ENCODE measurements around the gene GRK6.

The GRK6 gene

DNA sequence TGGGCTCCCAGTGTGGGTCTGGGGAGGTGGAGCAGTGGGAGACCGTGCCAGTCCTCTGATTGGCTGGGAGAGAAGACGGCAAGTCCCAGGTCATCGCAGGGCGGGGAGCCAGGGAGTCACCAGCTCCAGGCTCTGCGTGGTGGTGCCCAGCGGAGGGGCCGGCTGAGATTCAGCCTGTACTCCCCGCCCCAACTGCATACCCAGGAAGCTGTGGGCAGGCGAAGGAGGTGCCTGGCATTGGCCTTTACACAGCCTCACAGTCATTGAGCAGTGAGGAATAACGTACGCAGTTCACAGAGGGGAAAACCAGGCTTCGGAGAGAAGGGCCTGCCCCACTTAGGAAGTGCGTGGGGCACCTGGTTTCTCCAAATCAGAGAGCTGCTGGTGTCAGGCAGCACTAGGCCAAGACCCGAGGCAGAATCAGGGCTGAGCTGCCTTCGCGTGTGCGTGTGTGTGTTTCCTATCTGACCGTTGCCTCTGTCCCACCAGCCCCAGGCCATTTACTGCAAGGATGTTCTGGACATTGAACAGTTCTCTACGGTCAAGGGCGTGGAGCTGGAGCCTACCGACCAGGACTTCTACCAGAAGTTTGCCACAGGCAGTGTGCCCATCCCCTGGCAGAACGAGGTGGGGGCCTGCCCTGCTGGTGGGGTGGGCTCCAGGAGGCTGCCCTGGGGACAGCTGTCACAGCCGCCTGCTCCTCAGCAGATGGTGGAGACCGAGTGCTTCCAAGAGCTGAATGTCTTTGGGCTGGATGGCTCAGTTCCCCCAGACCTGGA is 13.9 kb downstream of the GRK6 start:
- no peak for DNase-seq

GRCh38 chr5:177440990-177441780 is 14.7 kb downstream of the GRK6 start:
- DNase-seq: no peak

DNA sequence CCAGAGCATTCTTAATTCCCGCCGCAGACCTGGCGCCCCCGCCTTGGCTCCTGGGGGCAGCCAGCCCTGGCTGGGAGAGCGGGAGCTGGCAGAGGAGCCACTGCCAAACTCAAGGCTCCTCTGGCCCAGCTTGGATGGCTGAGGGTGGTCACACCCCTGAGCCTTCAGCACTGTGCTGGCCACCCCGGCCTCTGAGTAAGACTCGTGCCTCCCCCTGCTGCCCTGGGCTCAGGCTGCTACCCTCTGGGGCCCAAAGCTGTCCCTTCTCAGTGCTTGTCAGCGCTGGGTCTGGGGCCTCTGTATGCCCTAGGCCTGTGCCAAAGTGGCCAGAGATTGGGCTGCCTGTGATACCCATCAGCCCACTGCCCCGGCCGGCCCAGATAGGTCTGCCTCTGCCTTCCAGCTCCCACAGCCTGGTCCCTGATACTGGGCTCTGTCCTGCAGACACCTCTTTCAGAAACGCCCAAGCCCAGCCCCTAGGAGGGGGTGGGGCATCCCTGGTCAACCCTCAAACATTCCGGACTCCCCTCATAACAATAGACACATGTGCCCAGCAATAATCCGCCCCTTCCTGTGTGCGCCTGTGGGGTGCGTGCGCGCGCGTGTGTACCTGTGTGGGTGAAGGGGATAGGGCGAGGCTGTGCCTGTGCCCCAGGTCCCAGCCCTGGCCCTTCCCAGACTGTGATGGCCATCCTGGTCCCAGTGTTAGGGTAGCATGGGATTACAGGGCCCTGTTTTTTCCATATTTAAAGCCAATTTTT is 15.8 kb downstream of the GRK6 start:
- DNase-seq: no peak

GRCh38 chr5:177443144-177443983 is 16.9 kb downstream of the GRK6 start:
- no peak for DNase-seq

DNA sequence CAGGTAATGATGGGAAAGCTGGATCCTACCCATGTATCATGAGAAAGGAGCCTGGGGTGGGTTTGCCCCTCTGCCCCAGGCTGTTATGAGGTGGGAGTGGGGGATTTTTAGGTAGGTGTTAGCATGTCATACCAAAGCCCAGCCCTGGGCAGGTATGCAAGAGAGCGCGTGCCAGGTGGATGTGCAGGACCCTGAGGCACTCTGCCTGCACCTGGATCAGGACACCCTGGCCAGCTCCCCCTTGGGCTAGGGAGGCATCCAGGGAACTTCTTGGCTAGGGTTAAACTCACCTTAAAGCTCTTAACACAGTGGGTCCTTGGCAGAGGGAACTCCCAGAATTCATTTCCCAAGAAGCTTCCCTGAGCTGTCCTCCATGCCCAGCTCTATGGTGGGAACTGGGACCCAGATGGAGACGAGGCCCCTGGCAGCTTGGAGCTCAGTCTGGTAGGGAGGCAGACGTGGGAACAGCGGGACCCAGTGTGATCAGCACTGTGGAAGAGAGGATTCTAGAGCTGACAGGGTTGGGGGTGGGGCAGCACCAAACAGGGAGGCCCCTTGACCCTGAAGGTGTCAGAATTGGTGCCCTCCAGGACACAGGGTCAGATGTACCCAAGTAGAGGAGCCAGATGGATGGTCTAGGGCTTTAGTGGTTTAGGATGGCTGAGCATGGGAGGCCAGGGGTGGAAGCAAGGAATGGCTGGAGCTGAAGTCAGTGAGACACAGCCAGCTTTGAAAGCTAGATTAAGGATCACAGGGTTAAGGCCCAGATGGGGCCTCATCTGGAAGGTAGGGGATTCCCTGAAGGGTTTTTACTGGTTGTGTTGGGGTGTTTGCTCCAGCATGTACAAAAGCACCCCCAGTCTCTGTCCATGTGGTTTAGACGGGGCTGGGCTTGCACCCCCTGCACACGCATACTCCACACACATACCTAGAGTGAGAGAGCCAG is 17.9 kb downstream of the GRK6 start:
- DNase-seq: no peak

DNA sequence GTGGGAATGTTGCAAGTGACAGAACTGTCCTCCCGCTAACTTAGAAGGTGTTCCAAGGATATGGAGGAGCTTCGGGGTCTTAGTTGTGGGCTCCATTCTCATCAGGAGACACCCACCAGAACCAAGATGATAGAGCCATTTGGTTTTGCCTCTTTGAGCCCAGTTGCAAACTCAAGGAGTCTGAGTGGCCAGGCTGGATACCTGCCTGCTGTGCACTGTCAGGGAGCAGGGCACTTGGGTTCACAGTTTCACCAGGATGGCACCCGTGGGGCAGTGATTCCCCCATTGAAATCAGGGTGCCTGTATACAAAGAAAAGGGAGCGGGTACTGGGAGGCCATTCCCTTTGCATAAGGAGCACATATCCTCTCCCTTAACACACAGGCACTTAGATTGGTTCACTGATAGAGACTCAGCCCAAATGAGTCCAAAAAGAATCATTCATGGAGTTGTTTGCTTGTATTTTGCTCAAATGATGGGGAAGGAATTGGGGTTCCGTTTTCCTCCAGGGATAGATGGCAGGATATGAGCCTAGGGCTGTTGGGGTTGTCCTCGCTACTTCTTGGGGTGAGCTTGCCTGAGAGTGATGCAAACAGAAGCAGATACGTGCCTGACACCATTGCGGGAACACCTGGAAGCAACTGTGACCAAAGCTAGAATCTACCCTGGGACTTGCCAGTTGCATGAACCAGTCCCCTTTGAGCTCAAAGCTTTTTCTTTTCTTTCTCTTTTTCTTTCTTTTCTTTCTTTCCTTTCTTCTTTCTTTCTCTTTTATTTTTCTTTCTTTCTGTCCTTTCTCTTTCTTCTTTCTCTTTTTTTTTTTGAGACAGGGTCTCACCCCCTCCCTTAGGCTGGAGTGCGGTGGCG is 18.8 kb downstream of the GRK6 start:
- DNase-seq: no peak

DNA sequence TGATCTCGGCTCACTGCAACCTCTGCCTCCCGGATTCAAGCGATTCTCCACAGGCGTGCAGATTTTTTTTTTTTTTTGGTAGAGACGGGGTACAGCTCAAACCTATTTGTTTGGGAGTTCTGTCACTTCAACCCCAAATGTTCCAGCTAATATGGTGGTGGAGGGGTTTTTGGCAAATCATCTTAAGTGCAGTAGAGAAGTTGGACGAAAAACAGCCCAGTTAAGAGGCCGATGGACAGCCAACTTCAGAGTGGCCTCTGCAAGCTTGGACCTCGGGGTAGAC is 19.4 kb downstream of the GRK6 start:
- no peak for DNase-seq

DNA sequence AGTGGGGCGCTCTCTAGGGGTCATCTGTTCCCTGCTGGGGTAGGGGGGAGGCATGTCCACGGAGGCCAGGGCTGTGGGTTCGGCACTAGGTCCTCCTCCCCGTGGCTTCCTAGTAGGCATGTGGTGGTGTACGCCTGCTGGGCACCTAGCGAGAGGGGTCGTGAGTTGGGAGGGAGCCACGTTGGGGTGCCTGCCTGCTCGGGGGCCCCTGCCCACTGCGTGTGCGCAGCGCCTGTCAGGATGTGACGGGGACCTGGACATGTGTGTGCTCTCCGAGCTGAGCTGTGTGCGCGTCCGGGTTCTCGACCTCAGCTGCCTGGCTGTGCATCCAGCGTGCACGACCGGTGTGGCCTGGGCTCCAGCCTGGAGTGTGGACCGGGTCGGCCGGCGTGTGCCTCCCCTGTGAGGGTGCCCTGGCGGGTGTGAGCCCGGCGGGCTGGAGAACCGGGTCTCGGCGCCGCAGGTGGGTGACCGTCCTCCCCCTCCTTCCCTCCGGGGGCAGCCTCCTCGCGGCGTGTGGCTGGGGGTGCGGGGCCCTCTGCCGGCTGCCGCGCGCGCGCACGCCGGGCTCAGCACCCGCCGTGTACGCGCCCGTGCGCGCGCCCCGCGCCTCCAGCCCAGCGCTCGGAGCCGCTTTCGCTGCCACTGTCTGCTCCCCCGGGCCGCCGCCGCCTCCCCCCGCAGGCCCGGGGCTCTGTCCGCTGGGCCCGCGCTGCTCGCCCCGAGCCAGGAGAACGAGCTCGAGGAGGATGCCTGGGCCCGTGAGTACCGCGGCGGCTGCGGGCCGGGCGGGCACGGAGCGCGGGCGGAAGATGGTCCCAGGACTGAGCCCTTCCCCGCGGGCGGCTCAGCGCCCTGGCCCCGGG is 20.0 kb downstream of the GRK6 start, which contains the start of gene PRR7:
Gene PRR7, plus strand, starts transcription at position 615 of the 866 bp plus-strand sequence. CDS start 8,254 bp downstream, outside the sequence.
- peak; percentile 90 for DNase-seq

- DNase-seq: no peak
Observed at GRCh38 chr5:177447066-177447610, 20.7 kb downstream of the GRK6 start.

GRCh38 chr5:177447611-177448243 is 21.3 kb downstream of the GRK6 start:
- DNase-seq: peak; percentile 66

GRCh38 chr5:177448244-177448950 is 21.9 kb downstream of the GRK6 start:
- DNase-seq: no peak

- no peak for DNase-seq
Observed at GRCh38 chr5:177449140-177450061, 22.9 kb downstream of the GRK6 start.

- no peak for DNase-seq
Observed at GRCh38 chr5:177450667-177451424, 24.4 kb downstream of the GRK6 start.

DNA sequence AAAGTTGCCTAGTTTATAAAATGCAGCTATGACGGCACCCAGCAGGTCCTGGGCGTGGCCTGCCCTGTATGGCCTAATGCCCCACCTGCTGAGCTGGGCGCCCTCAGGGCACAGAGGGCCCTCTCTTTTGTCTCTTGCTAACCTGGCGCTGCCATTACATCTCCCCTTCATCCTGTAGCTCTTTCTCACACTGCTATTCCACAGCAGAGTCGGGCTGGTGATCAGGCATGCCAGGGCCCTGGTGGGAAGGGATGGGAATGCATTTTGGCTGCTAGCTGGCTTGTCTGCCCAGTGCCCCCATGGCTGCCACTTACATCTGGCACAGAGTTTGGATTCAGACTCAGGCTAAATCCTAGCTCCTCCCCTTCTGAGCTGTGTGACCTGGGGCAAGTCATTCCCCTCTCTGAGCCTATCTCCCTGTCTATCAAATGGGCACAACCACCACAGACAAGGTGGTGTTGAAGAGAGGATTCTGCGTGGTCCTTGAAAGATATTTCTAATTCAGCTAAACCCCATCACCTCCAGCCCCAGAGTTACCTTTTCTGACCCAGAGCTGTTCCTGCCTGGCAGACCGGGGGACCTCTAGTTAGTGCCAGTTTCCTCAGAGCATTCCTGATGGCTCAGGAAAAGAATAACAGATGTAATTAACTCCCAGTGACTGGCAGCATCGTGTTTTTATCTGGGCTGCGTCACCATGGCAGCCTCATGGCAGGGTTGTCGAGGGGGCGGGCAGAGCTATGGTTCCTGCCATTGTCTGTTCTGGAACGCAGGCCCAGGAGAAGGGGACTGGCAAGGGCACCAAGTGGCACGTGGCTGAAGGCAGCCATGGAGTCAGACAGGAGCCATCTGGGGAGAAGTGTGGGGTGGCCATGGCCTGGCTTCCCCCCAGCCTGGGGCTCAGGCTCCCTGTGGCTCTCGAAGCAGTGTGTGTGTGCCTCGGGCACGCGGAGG is 26.5 kb downstream of the GRK6 start:
- DNase-seq: no peak
